H9 (cell line): ENCODE data around the gene JAKMIP1. TPM values are rescaled to one million over a fixed set of nuclear protein-coding genes. Genes with fewer than 3 reads are reported as not detected.
A peak's percentile ranks its signal among the peaks of the same experiment; 100 is the strongest.

Experiments
- DNase-seq: peaks from one replicate; pipeline ENCODE4 v3.0.0-alpha.2; 2017
- H2AFZ ChIP-seq: one replicate; pipeline ENCODE4 v1.6.1; 2013; ENCODE audit warnings: mild to moderate bottlenecking, low read length, control low read depth, moderate library complexity
- H2AK5ac ChIP-seq: 2 replicates; pipeline ENCODE4 v1.6.1; 2013; ENCODE audit warnings: low read length, control low read depth, mixed read lengths; ENCODE audit not compliant: insufficient read length
- H2BK120ac ChIP-seq: one replicate; pipeline ENCODE4 v1.6.1; 2013; ENCODE audit warnings: low read depth, mild to moderate bottlenecking, low read length, control low read depth, inconsistent platforms; ENCODE audit not compliant: poor library complexity, severe bottlenecking
- H2BK12ac ChIP-seq: 2 replicates; pipeline ENCODE4 v1.6.1; 2013; ENCODE audit warnings: low read length, control low read depth, mixed read lengths, low read depth; ENCODE audit not compliant: insufficient read length
- H2BK15ac ChIP-seq: 2 replicates; pipeline ENCODE4 v1.6.1; 2013; ENCODE audit warnings: low read depth, low read length, control low read depth
- H2BK20ac ChIP-seq: one replicate; pipeline ENCODE4 v1.6.1; 2013; ENCODE audit warnings: low read depth, mild to moderate bottlenecking, low read length, control low read depth, inconsistent platforms; ENCODE audit not compliant: poor library complexity, severe bottlenecking
- H2BK5ac ChIP-seq: 2 replicates; pipeline ENCODE4 v1.6.1; 2013; ENCODE audit warnings: low read length, control low read depth, mixed read lengths; ENCODE audit not compliant: insufficient read length
- H3K14ac ChIP-seq: 2 replicates; pipeline ENCODE4 v1.6.1; 2013; ENCODE audit warnings: low read length, control low read depth; ENCODE audit not compliant: insufficient read depth
- H3K18ac ChIP-seq: 2 replicates; pipeline ENCODE4 v1.6.1; 2013; ENCODE audit warnings: low read depth, mild to moderate bottlenecking, mixed read lengths, low read length, control low read depth; ENCODE audit not compliant: insufficient read length
- H3K23ac ChIP-seq: 2 replicates; pipeline ENCODE4 v1.6.1; 2013; ENCODE audit warnings: low read length, control low read depth, mixed read lengths, low read depth; ENCODE audit not compliant: insufficient read length
- H3K23me2 ChIP-seq: 2 replicates; pipeline ENCODE4 v1.6.1; 2013; ENCODE audit warnings: low read depth, mild to moderate bottlenecking, mixed read lengths, low read length, control low read depth; ENCODE audit not compliant: insufficient read length, poor library complexity, severe bottlenecking
- H3K27ac ChIP-seq: 2 replicates; pipeline ENCODE4 v1.5.1; 2013; ENCODE audit warnings: low read length, control low read depth, mixed read lengths, low read depth; ENCODE audit not compliant: insufficient read length
- H3K27me3 ChIP-seq: 2 replicates; pipeline ENCODE4 v1.6.1; 2013; ENCODE audit warnings: low read length, control low read depth, inconsistent platforms; ENCODE audit not compliant: insufficient read depth
- H3K4ac ChIP-seq: 2 replicates; pipeline ENCODE4 v1.6.1; 2013; ENCODE audit warnings: low read depth, mild to moderate bottlenecking, control low read depth, inconsistent platforms, low read length, moderate library complexity
- H3K4me1 ChIP-seq: 2 replicates; pipeline ENCODE4 v1.6.1; 2013; ENCODE audit warnings: low read length, control low read depth, inconsistent platforms; ENCODE audit not compliant: insufficient read depth
- H3K4me2 ChIP-seq: 2 replicates; pipeline ENCODE4 v1.6.1; 2013; ENCODE audit warnings: low read length, control low read depth, mixed read lengths; ENCODE audit not compliant: insufficient read length, insufficient read depth
- H3K56ac ChIP-seq: 2 replicates; pipeline ENCODE4 v1.6.1; 2013; ENCODE audit warnings: low read depth, mild to moderate bottlenecking, mixed read lengths, low read length, control low read depth; ENCODE audit not compliant: insufficient read length
- H3K79me1 ChIP-seq: 2 replicates; pipeline ENCODE4 v1.6.1; 2013; ENCODE audit warnings: low read depth, mild to moderate bottlenecking, moderate library complexity, low read length, control low read depth, inconsistent platforms; ENCODE audit not compliant: insufficient read depth, poor library complexity, severe bottlenecking
- H3K79me2 ChIP-seq: 2 replicates; pipeline ENCODE4 v1.6.1; 2013; ENCODE audit warnings: low read length, control low read depth, inconsistent platforms; ENCODE audit not compliant: insufficient read depth
- H3K9ac ChIP-seq: 2 replicates; pipeline ENCODE4 v1.6.1; 2013; ENCODE audit warnings: low read length, control low read depth, mixed read lengths; ENCODE audit not compliant: insufficient read length; ENCODE audit errors: extremely low read depth
- H3K9me3 ChIP-seq: one replicate; pipeline ENCODE4 v1.6.1; 2013; ENCODE audit warnings: low read depth, low read length, inconsistent platforms; ENCODE audit not compliant: control insufficient read depth
- H3T11ph ChIP-seq: one replicate; pipeline ENCODE4 v1.6.1; 2013; ENCODE audit warnings: mild to moderate bottlenecking, low read length, control low read depth, inconsistent platforms
- H4K20me1 ChIP-seq: one replicate; pipeline ENCODE4 v1.6.1; 2013; ENCODE audit not compliant: control insufficient read depth, insufficient read length, insufficient read depth
- H4K5ac ChIP-seq: 2 replicates; pipeline ENCODE4 v1.6.1; 2013; ENCODE audit warnings: low read depth, mild to moderate bottlenecking, mixed read lengths, low read length, control low read depth; ENCODE audit not compliant: insufficient read length
- H4K8ac ChIP-seq: replicated peaks from 2 replicates; pipeline ENCODE4 v1.6.1; 2013; ENCODE audit warnings: low read length, control low read depth, mixed read lengths, low read depth; ENCODE audit not compliant: insufficient read length
- H4K91ac ChIP-seq: 2 replicates; pipeline ENCODE4 v1.6.1; 2013; ENCODE audit warnings: low read depth, mild to moderate bottlenecking, moderate library complexity, mixed read lengths, low read length, control low read depth; ENCODE audit not compliant: insufficient read length
- H3K27ac Mint-ChIP-seq, 3 experiments: 2 replicates in 2 of 3; 3 replicates in 1 of 3; pipeline ENCODE4 v1.8.0; 2020 to 2021; ENCODE audit warnings: mixed read lengths in 3 of 3, mild to moderate bottlenecking in 1 of 3, moderate library complexity in 1 of 3
- H3K27me3 Mint-ChIP-seq: 2 replicates; pipeline ENCODE4 v1.8.0; 2021; ENCODE audit warnings: low read depth, mild to moderate bottlenecking, moderate library complexity, mixed read lengths
- H3K36me3 Mint-ChIP-seq, 3 experiments: 2 replicates in 2 of 3; 3 replicates in 1 of 3; pipeline ENCODE4 v1.8.0; 2020 to 2021; ENCODE audit warnings: low read depth in 3 of 3, mixed read lengths in 3 of 3; ENCODE audit not compliant: insufficient read depth in 1 of 3
- H3K4me1 Mint-ChIP-seq, 2 experiments: 2 replicates each; pipeline ENCODE4 v1.8.0; 2020; ENCODE audit warnings: mixed read lengths in 2 of 2
- H3K4me3 Mint-ChIP-seq, 2 experiments: 2 replicates in 1 of 2; 3 replicates in 1 of 2; pipeline ENCODE4 v1.8.0; 2020 to 2021; ENCODE audit warnings: mild to moderate bottlenecking in 2 of 2, mixed read lengths in 2 of 2, moderate library complexity in 1 of 2
- H3K9me3 Mint-ChIP-seq, 2 experiments: 2 replicates in 1 of 2; 3 replicates in 1 of 2; pipeline ENCODE4 v1.8.0; 2020; ENCODE audit warnings: mild to moderate bottlenecking in 2 of 2, mixed read lengths in 2 of 2, moderate library complexity in 1 of 2
- WGBS: extraction: QIAGEN DNeasy Blood & Tissue Kit; methylation state at CpG from one replicate; pipeline ENCODE4 v1.1.7; 2013; ENCODE audit warnings: missing lambda C conversion rate, low lambda C conversion rate, mixed read lengths; ENCODE audit not compliant: insufficient read length; ENCODE audit errors: extremely low coverage; 5-methylcytosine and 5-hydroxymethylcytosine counted together
- total RNA-seq: library from RNA; stranded (reverse); gene quantifications from 2 replicates; pipeline ENCODE4 v1.2.1, GENCODE V29; 2021
- TF ChIP-seq, protein P1 (sequence below): fragments of 200-600 bp; sonication (generic); conservative IDR thresholded peaks from 3 replicates; pipeline ENCODE4 v1.8.0; 2021; ENCODE audit warnings: antibody characterized with exemption, mild to moderate bottlenecking

JAKMIP1 gene
- total RNA-seq, 1 experiment from 2014 or later, result 1.5 TPM

DNA sequence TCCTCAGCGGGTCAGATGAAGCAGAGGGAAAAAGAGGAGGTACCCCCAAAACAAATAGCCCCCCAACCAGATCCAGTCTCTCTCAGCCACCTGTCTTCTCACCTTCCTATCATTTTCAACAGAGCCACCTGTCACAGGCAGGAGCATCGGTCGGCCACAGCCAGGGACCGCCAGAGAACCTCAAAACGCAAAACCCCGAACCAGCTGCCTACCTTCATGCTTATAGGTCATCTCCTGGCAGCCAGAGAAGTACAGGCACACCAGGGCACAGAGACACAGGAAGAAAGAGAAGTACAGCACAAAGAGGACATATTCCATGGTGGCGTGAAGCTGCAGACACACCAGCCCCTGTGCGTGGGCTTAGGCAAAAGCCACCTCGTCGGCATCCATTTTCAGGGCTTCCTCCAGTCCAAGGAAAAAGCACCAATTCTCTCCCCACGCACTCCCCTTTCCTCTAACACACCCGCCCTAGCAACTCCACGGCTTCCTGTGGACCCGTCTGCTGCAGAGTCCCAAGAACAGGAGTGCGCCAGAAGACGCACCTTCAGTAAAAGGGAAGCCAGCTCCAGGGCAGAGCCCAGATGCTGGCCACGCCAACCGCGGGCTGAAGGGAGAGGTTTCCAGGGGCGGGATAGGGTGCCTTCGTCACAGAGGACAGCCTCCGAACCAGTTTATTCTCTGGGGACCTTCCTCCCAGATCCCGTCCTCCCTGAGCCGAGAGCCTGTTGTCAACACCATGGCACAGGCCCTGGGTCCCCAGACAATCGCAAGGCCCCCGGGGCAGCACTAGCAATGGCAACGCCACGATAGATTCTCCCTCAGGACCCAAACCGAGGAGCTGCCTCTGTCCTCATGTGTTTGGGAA is 130.3 kb downstream of the JAKMIP1 start:
- Histone ChIP-seq H3K4me2 (no peak overlapping the region), H4K91ac (no peak overlapping the region), H3K27ac (no peak overlapping the region), H3K56ac (no peak overlapping the region), H4K5ac (no peak overlapping the region), H3K14ac (no peak overlapping the region), H3K9ac (no peak overlapping the region), H3K4ac (no peak overlapping the region), H2AK5ac (no peak overlapping the region), H4K8ac (no peak overlapping the region), H3K4me1 (no peaks in the 10 kb centered on the region), H2BK12ac (no peak overlapping the region), H3T11ph (no peak overlapping the region), H3K18ac (no peak overlapping the region), H2BK5ac (no peak overlapping the region), H2BK20ac (no peak overlapping the region), H3K23ac (no peak overlapping the region), H2BK120ac (no peak overlapping the region), H3K27me3 (no peaks in the 10 kb centered on the region), H2AFZ (no peak overlapping the region), H3K79me1 (no peaks in the 10 kb centered on the region), H3K23me2 (no peaks in the 10 kb centered on the region), H3K79me2 (no peaks in the 10 kb centered on the region), H4K20me1 (no peaks in the 10 kb centered on the region), H3K9me3 (no peaks in the 10 kb centered on the region), H2BK15ac (no peak overlapping the region)
- no peak overlapping the region for H3K4me3 Mint-ChIP-seq
- H3K9me3 Mint-ChIP-seq, result no peaks in the 10 kb centered on the region; a peak in 1 of 5 replicates
- H3K36me3 Mint-ChIP-seq, result no peaks in the 10 kb centered on the region; a peak in 1 of 7 replicates
- no CpG with 5 or more reads among the region's 29 CpGs for WGBS
- DNase-seq, result no peak
- peaks cover 13% of the 10 kb centered on the region for H3K27me3 Mint-ChIP-seq
- TF ChIP-seq, protein P1, sequence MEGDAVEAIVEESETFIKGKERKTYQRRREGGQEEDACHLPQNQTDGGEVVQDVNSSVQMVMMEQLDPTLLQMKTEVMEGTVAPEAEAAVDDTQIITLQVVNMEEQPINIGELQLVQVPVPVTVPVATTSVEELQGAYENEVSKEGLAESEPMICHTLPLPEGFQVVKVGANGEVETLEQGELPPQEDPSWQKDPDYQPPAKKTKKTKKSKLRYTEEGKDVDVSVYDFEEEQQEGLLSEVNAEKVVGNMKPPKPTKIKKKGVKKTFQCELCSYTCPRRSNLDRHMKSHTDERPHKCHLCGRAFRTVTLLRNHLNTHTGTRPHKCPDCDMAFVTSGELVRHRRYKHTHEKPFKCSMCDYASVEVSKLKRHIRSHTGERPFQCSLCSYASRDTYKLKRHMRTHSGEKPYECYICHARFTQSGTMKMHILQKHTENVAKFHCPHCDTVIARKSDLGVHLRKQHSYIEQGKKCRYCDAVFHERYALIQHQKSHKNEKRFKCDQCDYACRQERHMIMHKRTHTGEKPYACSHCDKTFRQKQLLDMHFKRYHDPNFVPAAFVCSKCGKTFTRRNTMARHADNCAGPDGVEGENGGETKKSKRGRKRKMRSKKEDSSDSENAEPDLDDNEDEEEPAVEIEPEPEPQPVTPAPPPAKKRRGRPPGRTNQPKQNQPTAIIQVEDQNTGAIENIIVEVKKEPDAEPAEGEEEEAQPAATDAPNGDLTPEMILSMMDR, result no peak
- peaks cover 14 to 23% of the 10 kb centered on the region in 2 experiments for H3K4me1 Mint-ChIP-seq
- H3K27ac Mint-ChIP-seq, result peak overlapping the region in 1 of 3 experiments; percentile 19; a peak in 2 of 7 replicates
